ENCODE results near the gene KCP.
A peak's percentile ranks its signal among the peaks of the same experiment; 100 is the strongest.

The KCP gene

GRCh38 chr7:128939861-128940410 is 29.4 kb upstream of the KCP start:
- TF ChIP-seq EP300 (IDR thresholded peaks at IDR 0.05; ENCODE audit: borderline replicate concordance) (no peak), CREB1 (IDR thresholded peaks at IDR 0.05; ENCODE audit: low read depth) (no peak), CEBPB (IDR thresholded peaks at IDR 0.05) (no peak), NFIC (IDR thresholded peaks at IDR 0.05) (no peak), TEAD4 (IDR thresholded peaks at IDR 0.05) (no peak), FOXM1 (IDR thresholded peaks at IDR 0.05; ENCODE audit: borderline replicate concordance, low read depth) (no peak), USF1 (IDR thresholded peaks at IDR 0.05) (no peak), YY1 (IDR thresholded peaks at IDR 0.05; ENCODE audit: low read depth) (no peak), RAD21 (IDR thresholded peaks at IDR 0.05; ENCODE audit: low read depth) (no peak), REST (IDR thresholded peaks at IDR 0.05; ENCODE audit: low read depth) (no peak), EGR1 (IDR thresholded peaks at IDR 0.05) (no peak), ZBTB7A (IDR thresholded peaks at IDR 0.05; ENCODE audit: low read depth) (no peak), TAF1 (IDR thresholded peaks at IDR 0.05; ENCODE audit: low read depth) (no peak), MAX (IDR thresholded peaks at IDR 0.05) (no peak), TCF12 (IDR thresholded peaks at IDR 0.05; ENCODE audit: low read depth) (no peak)

- no peak for TF ChIP-seq CEBPB (IDR thresholded peaks at IDR 0.05)
- TF ChIP-seq TAF1 (IDR thresholded peaks at IDR 0.05; ENCODE audit: low read depth), result no peak
- TF ChIP-seq CREB1 (IDR thresholded peaks at IDR 0.05; ENCODE audit: low read depth), result no peak
- TF ChIP-seq RAD21 (IDR thresholded peaks at IDR 0.05; ENCODE audit: low read depth), result no peak
- TF ChIP-seq FOXM1 (IDR thresholded peaks at IDR 0.05; ENCODE audit: borderline replicate concordance, low read depth), result no peak
- no peak for TF ChIP-seq NFIC (IDR thresholded peaks at IDR 0.05)
- no peak for TF ChIP-seq YY1 (IDR thresholded peaks at IDR 0.05; ENCODE audit: low read depth)
Observed at GRCh38 chr7:128939075-128939860, 28.8 kb upstream of the KCP start.

GRCh38 chr7:128938544-128939074 is 28.1 kb upstream of the KCP start:
- TF ChIP-seq TAF1 (IDR thresholded peaks at IDR 0.05; ENCODE audit: low read depth) (no peak), REST (IDR thresholded peaks at IDR 0.05; ENCODE audit: low read depth) (no peak), YY1 (IDR thresholded peaks at IDR 0.05; ENCODE audit: low read depth) (no peak), MAX (IDR thresholded peaks at IDR 0.05) (no peak), RAD21 (IDR thresholded peaks at IDR 0.05; ENCODE audit: low read depth) (no peak), TEAD4 (IDR thresholded peaks at IDR 0.05) (no peak), CEBPB (IDR thresholded peaks at IDR 0.05) (no peak), ZBTB7A (IDR thresholded peaks at IDR 0.05; ENCODE audit: low read depth) (no peak), EGR1 (IDR thresholded peaks at IDR 0.05) (no peak), EP300 (IDR thresholded peaks at IDR 0.05; ENCODE audit: borderline replicate concordance) (no peak), USF1 (IDR thresholded peaks at IDR 0.05) (no peak), NFIC (IDR thresholded peaks at IDR 0.05) (no peak), TCF12 (IDR thresholded peaks at IDR 0.05; ENCODE audit: low read depth) (no peak)

GRCh38 chr7:128937647-128938543 is 27.4 kb upstream of the KCP start, which contains the start of gene IRF5:
Gene IRF5, plus strand, starts transcription at chr7:128937927. Its CDS starts 4,155 bp downstream, at chr7:128942082.
- TF ChIP-seq ZBTB7A (IDR thresholded peaks at IDR 0.05; ENCODE audit: low read depth), result peak; percentile 54; the same call in 1 of the 2 replicates
- TF ChIP-seq EP300 (IDR thresholded peaks at IDR 0.05; ENCODE audit: borderline replicate concordance), result no peak
- TF ChIP-seq EGR1 (IDR thresholded peaks at IDR 0.05), result peak; percentile 64
- TF ChIP-seq TAF1 (IDR thresholded peaks at IDR 0.05; ENCODE audit: low read depth), result no peak

- TF ChIP-seq EP300 (IDR thresholded peaks at IDR 0.05; ENCODE audit: borderline replicate concordance) (no peak), TAF1 (IDR thresholded peaks at IDR 0.05; ENCODE audit: low read depth) (no peak), REST (IDR thresholded peaks at IDR 0.05; ENCODE audit: low read depth) (no peak), CEBPB (IDR thresholded peaks at IDR 0.05) (no peak), TCF12 (IDR thresholded peaks at IDR 0.05; ENCODE audit: low read depth) (no peak), EGR1 (IDR thresholded peaks at IDR 0.05) (no peak), NFIC (IDR thresholded peaks at IDR 0.05) (no peak), ZBTB7A (IDR thresholded peaks at IDR 0.05; ENCODE audit: low read depth) (no peak), TEAD4 (IDR thresholded peaks at IDR 0.05) (no peak), USF1 (IDR thresholded peaks at IDR 0.05) (no peak), CREB1 (IDR thresholded peaks at IDR 0.05; ENCODE audit: low read depth) (no peak), MAX (IDR thresholded peaks at IDR 0.05) (no peak), YY1 (IDR thresholded peaks at IDR 0.05; ENCODE audit: low read depth) (no peak)
Observed at GRCh38 chr7:128937271-128937646, 26.8 kb upstream of the KCP start.
